GM12878 (cell line): Measurements from ENCODE around the gene UBA7. TPM values are rescaled to one million over a fixed set of nuclear protein-coding genes. Genes with fewer than 3 reads are reported as not detected.

ENCODE experiments used
- ATAC-seq: fragments of 200-7000 bp; cut with Tn5 transposase; 3 replicates; pipeline ENCODE4 v1.9.1; 2020; ENCODE audit warnings: mild to moderate bottlenecking, moderate library complexity
- BruUV-seq: library from RNA; stranded (reverse); fragments of 400-500 nt; replicated peaks from 2 replicates; lab custom pipeline; 2021; lab: Mats Ljungman, UMichigan
- CTCF ChIA-PET: fragments of 300-600 bp; sonication (Branson Sonifier 250); formaldehyde crosslinking; extraction: SDS; loops from one replicate; lab custom pipeline; 2021; ENCODE audit warnings: inconsistent platforms; lab: Yijun Ruan, JAX
- POLR2A ChIA-PET: fragments of 350-600 bp; formaldehyde crosslinking; extraction: SDS; loops from one replicate; lab custom pipeline; 2021; ENCODE audit warnings: inconsistent platforms; lab: Charles Lee
- RAD21 ChIA-PET: fragments of 300-600 bp; sonication (Branson Sonifier 250); formaldehyde crosslinking; loops from one replicate; lab custom pipeline; 2023; ENCODE audit warnings: antibody characterized with exemption; ENCODE audit not compliant: unreplicated experiment; lab: Charles Lee
- SMC1A ChIA-PET: fragments of 300-600 bp; sonication (Branson Sonifier 250); formaldehyde crosslinking; loops from one replicate; lab custom pipeline; 2023; ENCODE audit not compliant: unreplicated experiment, uncharacterized antibody; lab: Charles Lee
- DNase-seq: peaks from one replicate; pipeline ENCODE4 v3.0.0-alpha.2; 2011; ENCODE audit warnings: low read depth, low spot score
- FAIRE-seq: peaks from 3 replicates; lab custom pipeline; 2011; peaks lifted over from hg19 to GRCh38; lab: Jason Lieb, UNC
- H2AFZ ChIP-seq: 2 replicates; pipeline ENCODE4 v1.6.0; 2011; ENCODE audit warnings: low read depth, low read length, control low read depth; ENCODE audit not compliant: control insufficient read depth
- H3K27ac ChIP-seq: 2 replicates; pipeline ENCODE4 v1.5.1; 2011; ENCODE audit warnings: control low read depth; ENCODE audit not compliant: control insufficient read depth, insufficient read depth
- H3K27me3 ChIP-seq, 2 experiments: replicated peaks in 1 of 2; 2 replicates each; pipeline versions ENCODE4 v1.6.0 to v1.6.1; 2011; ENCODE audit warnings: low read length in 1 of 2; ENCODE audit not compliant: control insufficient read depth in 2 of 2, insufficient read depth in 2 of 2
- H3K36me3 ChIP-seq, 2 experiments: 2 replicates each; pipeline ENCODE4 v1.5.1; 2011; ENCODE audit warnings: low read length in 1 of 2; ENCODE audit not compliant: control insufficient read depth in 2 of 2, insufficient read depth in 2 of 2
- H3K4me1 ChIP-seq: 2 replicates; pipeline ENCODE4 v1.6.1; 2011; ENCODE audit warnings: mild to moderate bottlenecking, low read length, moderate library complexity, mixed read lengths; ENCODE audit not compliant: control insufficient read depth, insufficient read depth
- H3K4me2 ChIP-seq: 2 replicates; pipeline ENCODE4 v1.6.0; 2011; ENCODE audit warnings: control low read depth; ENCODE audit not compliant: control insufficient read depth, insufficient read depth
- H3K4me3 ChIP-seq: fragments of 200-600 bp; sonication (generic); 2 replicates; pipeline ENCODE4 v1.5.1; 2016
- H3K79me2 ChIP-seq: 2 replicates; pipeline ENCODE4 v1.6.0; 2011; ENCODE audit warnings: low read length; ENCODE audit not compliant: control insufficient read depth, insufficient read depth
- H3K9ac ChIP-seq: 2 replicates; pipeline ENCODE4 v1.8.0; 2011; ENCODE audit warnings: low read length, control low read depth, mixed read lengths; ENCODE audit not compliant: control insufficient read depth, insufficient read depth
- H3K9me3 ChIP-seq: replicated peaks from 3 replicates; pipeline ENCODE4 v1.5.1; 2011; ENCODE audit warnings: mild to moderate bottlenecking, low read length; ENCODE audit not compliant: control insufficient read depth, insufficient read depth
- H4K20me1 ChIP-seq: 2 replicates; pipeline ENCODE4 v1.6.0; 2011; ENCODE audit not compliant: control insufficient read depth, insufficient read depth
- BRCA1 ChIP-seq: IDR thresholded peaks from 2 replicates; pipeline ENCODE4 v1.6.1; 2011; ENCODE audit warnings: low read depth, low read length, improper control_type of control experiment
- EED ChIP-seq: sonication (generic); IDR thresholded peaks from 2 replicates; pipeline ENCODE4 v1.6.1; 2016; ENCODE audit warnings: antibody characterized with exemption, low read depth
- FOS ChIP-seq: IDR thresholded peaks from 3 replicates; pipeline ENCODE4 v1.6.1; 2011; ENCODE audit warnings: borderline replicate concordance; ENCODE audit not compliant: insufficient read length; ENCODE audit errors: extremely low read depth
- MEF2A ChIP-seq: IDR thresholded peaks from 2 replicates; pipeline ENCODE4 v1.6.1; 2011; ENCODE audit warnings: low read depth, mild to moderate bottlenecking, low read length, moderate library complexity; ENCODE audit not compliant: insufficient read depth
- MTA2 ChIP-seq: fragments of 450-650 bp; IDR thresholded peaks from 2 replicates; pipeline ENCODE4 v1.6.1; 2016; ENCODE audit warnings: low read depth, mild to moderate bottlenecking, moderate library complexity
- MYC ChIP-seq: IDR thresholded peaks from 2 replicates; pipeline ENCODE4 v1.6.1; 2011; ENCODE audit warnings: mild to moderate bottlenecking, low read length, moderate library complexity, inconsistent platforms; ENCODE audit not compliant: insufficient read depth, insufficient replicate concordance, insufficient read length, severe bottlenecking
- NRF1 ChIP-seq: conservative IDR thresholded peaks from 2 replicates; pipeline ENCODE4 v1.6.1; 2011; ENCODE audit warnings: mild to moderate bottlenecking, low read depth, low read length, improper control_type of control experiment
- RAD21 ChIP-seq: IDR thresholded peaks from 2 replicates; pipeline ENCODE4 v1.6.1; 2011; ENCODE audit warnings: mild to moderate bottlenecking, low read depth, low read length, moderate library complexity; ENCODE audit not compliant: insufficient read depth
- SREBF1 ChIP-seq: IDR thresholded peaks from 2 replicates; pipeline ENCODE4 v1.6.1; 2012; ENCODE audit warnings: mild to moderate bottlenecking, low read length
- TCF7 ChIP-seq: IDR thresholded peaks from 2 replicates; pipeline ENCODE4 v1.6.1; 2014; ENCODE audit warnings: antibody characterized with exemption, borderline replicate concordance
- ZNF217 ChIP-seq: fragments of 450-650 bp; IDR thresholded peaks from 2 replicates; pipeline ENCODE4 v1.6.1; 2017; ENCODE audit warnings: antibody characterized with exemption, mild to moderate bottlenecking
- WGBS: methylation state at CpG from one replicate; pipeline ENCODE4 v1.1.6; 2016; ENCODE audit warnings: low lambda C conversion rate; ENCODE audit not compliant: insufficient replicate concordance, insufficient coverage; ENCODE audit errors: missing lambda C conversion rate; 5-methylcytosine and 5-hydroxymethylcytosine counted together
- in situ Hi-C: fragments of 300-500 bp; cut with MboI; formaldehyde crosslinking; loops from 9 replicates; pipeline ENCODE4 v1.14.3; 2018; ENCODE audit warnings: mixed read lengths
- intact Hi-C: fragments of 100-400 bp; cut with micrococcal nuclease; formaldehyde crosslinking; loops from one replicate; pipeline ENCODE4 v1.14.2; 2022; ENCODE audit not compliant: unreplicated experiment
- polyA plus RNA-seq, 11 experiments: library from polyadenylated mRNA; depleted of rRNA in 4 of 11; unstranded in 6 of 11; stranded (reverse) in 5 of 11; fragments of >200 nt; fragmentation: Nextera tagmentation in 4 of 11; fragmentation: Illumina TruSeq in 1 of 11; extraction: Ambion mirVana in 4 of 11; extraction: Trizol in 1 of 11; gene quantifications; 1 replicate in 1 of 11; 2 replicates in 10 of 11; pipeline versions ENCODE4 v1.2.1 to v1.2.3, GENCODE V29; 2011 to 2016; ENCODE audit warnings: inconsistent platforms in 2 of 11, missing spikeins in 2 of 11, low read depth in 1 of 11
- total RNA-seq, 4 experiments: library from RNA; depleted of rRNA in 3 of 4; stranded (reverse); fragments of >200 nt in 3 of 4; fragmentation: Illumina TruSeq in 1 of 4; extraction: Trizol in 1 of 4; gene quantifications; 2 replicates each; pipeline versions ENCODE4 v1.2.1 to v1.2.3, GENCODE V29; 2013 to 2021

Gene UBA7
- total and polyA plus RNA-seq, 10 of the 15 experiments (the other 5 are each of a cell fraction or from before 2014, with no cell fraction given), result 11.8 to 116 (median 46.7) TPM

GRCh38 chr3:49799761-49800160, 14.0 kb downstream of the UBA7 start, which contains the start of gene CDHR4 (continued):
- TF ChIP-seq MEF2A, result no peak
- TF ChIP-seq EED, result no peak
- TF ChIP-seq, all 136 proteins: peak for 0

- WGBS, result 0% methylated on average over 1 of the region's 1 CpG
- H3K4me1 ChIP-seq, result peaks cover 5% of the 10 kb centered on the region; the same call in 1 of the 2 replicates
- no peaks in the 10 kb centered on the region for H3K9me3 ChIP-seq
- no peaks in the 10 kb centered on the region for H4K20me1 ChIP-seq
- ATAC-seq, result no peak
- no peak for FAIRE-seq
- H3K79me2 ChIP-seq, result no peaks in the 10 kb centered on the region
- no peak overlapping the region for H3K4me2 ChIP-seq
- no peaks in the 10 kb centered on the region for H3K36me3 ChIP-seq
- no TSS peak for BruUV-seq
- TF ChIP-seq SREBF1, result no peak
- no peak for TF ChIP-seq NRF1
- TF ChIP-seq BRCA1, result no peak
- no peak for TF ChIP-seq FOS
- no peak for TF ChIP-seq MYC
- no peak for TF ChIP-seq ZNF217
- no peak for TF ChIP-seq TCF7
- TF ChIP-seq RAD21, result no peak
- TF ChIP-seq MTA2, result no peak
- ChIA-PET RAD21 (interaction anchor here (8.0 kb wide), 1 partner anchor 41 kb away, joined by 182 read pairs; no protein-coding TSS in a partner anchor), SMC1A (interaction anchor here (9.4 kb wide), 1 partner anchor 40 kb away, joined by 146 read pairs; no protein-coding TSS in a partner anchor), POLR2A (no interaction called here), CTCF (interaction anchor here (1.3 to 12.0 kb wide), 3 partner anchors 37 to 107 kb away, joined by 3 to 327 read pairs (median 4); no protein-coding TSS in a partner anchor)
- no peak overlapping the region for H2AFZ ChIP-seq
- H3K27ac ChIP-seq, result no peak overlapping the region
- DNase-seq, result no peak
- no peak overlapping the region for H3K9ac ChIP-seq
- in situ Hi-C loops, result no loop called here
- no peaks in the 10 kb centered on the region; a peak in 1 of 4 replicates for H3K27me3 ChIP-seq
- intact Hi-C loops, result no loop called here
- H3K4me3 ChIP-seq, result no peak overlapping the region
Observed at GRCh38 chr3:49799105-49799504, 14.6 kb downstream of the UBA7 start.
